ENCODE data around the gene DGKD. TPM values are rescaled to one million over a fixed set of nuclear protein-coding genes. Genes with fewer than 3 reads are reported as not detected.

The DGKD gene
- polyA plus RNA-seq, 4 donors = 23.2 to 30.8 (median 24.4) TPM

- no peak for DNase-seq (ENCODE audit: low read depth in 4 of 4, low spot score in 3 of 4)
These were observed 68.6 kb downstream of the DGKD start for GRCh38 chr2:233422649-233423551.

GRCh38 chr2:233423552-233423860 lies 69.2 kb downstream of the DGKD start:
- no peak for DNase-seq (ENCODE audit: low read depth in 4 of 4, low spot score in 3 of 4)

GRCh38 chr2:233424154-233424951 lies 70.1 kb downstream of the DGKD start:
- no peak for DNase-seq (ENCODE audit: low read depth in 4 of 4, low spot score in 3 of 4)

GRCh38 chr2:233426619-233427342 lies 72.5 kb downstream of the DGKD start:
- DNase-seq (ENCODE audit: low read depth in 4 of 4, low spot score in 3 of 4) = no peak

GRCh38 chr2:233428008-233428407 lies 73.7 kb downstream of the DGKD start:
- no peak for DNase-seq (ENCODE audit: low read depth in 4 of 4, low spot score in 3 of 4)

GRCh38 chr2:233428438-233428837 lies 74.1 kb downstream of the DGKD start:
- no peak for DNase-seq (ENCODE audit: low read depth in 4 of 4, low spot score in 3 of 4)

GRCh38 chr2:233429175-233429897 lies 75.0 kb downstream of the DGKD start:
- no peak for DNase-seq (ENCODE audit: low read depth in 4 of 4, low spot score in 3 of 4)

GRCh38 chr2:233430081-233430480 lies 75.8 kb downstream of the DGKD start:
- no peak for DNase-seq (ENCODE audit: low read depth in 4 of 4, low spot score in 3 of 4)

GRCh38 chr2:233430651-233431050 lies 76.4 kb downstream of the DGKD start:
- DNase-seq (ENCODE audit: low read depth in 4 of 4, low spot score in 3 of 4) = no peak

GRCh38 chr2:233433029-233433428 lies 78.7 kb downstream of the DGKD start:
- no peak for DNase-seq (ENCODE audit: low read depth in 4 of 4, low spot score in 3 of 4)

GRCh38 chr2:233433794-233434193 lies 79.5 kb downstream of the DGKD start:
- DNase-seq (ENCODE audit: low read depth in 4 of 4, low spot score in 3 of 4) = no peak

- no peak for DNase-seq (ENCODE audit: low read depth in 4 of 4, low spot score in 3 of 4)
These were observed 80.5 kb downstream of the DGKD start for GRCh38 chr2:233434666-233435330.

- DNase-seq (ENCODE audit: low read depth in 4 of 4, low spot score in 3 of 4) = no peak
These were observed 81.3 kb downstream of the DGKD start for GRCh38 chr2:233435436-233436190.

GRCh38 chr2:233436191-233436581 lies 81.9 kb downstream of the DGKD start:
- no peak for DNase-seq (ENCODE audit: low read depth in 4 of 4, low spot score in 3 of 4)

- no peak for DNase-seq (ENCODE audit: low read depth in 4 of 4, low spot score in 3 of 4)
These were observed 82.6 kb downstream of the DGKD start for GRCh38 chr2:233436691-233437438.

GRCh38 chr2:233437439-233437955 lies 83.2 kb downstream of the DGKD start:
- no peak for DNase-seq (ENCODE audit: low read depth in 4 of 4, low spot score in 3 of 4)

GRCh38 chr2:233438573-233439147 lies 84.4 kb downstream of the DGKD start:
- DNase-seq (ENCODE audit: low read depth in 4 of 4, low spot score in 3 of 4) = no peak

GRCh38 chr2:233439191-233439590 lies 84.9 kb downstream of the DGKD start:
- DNase-seq (ENCODE audit: low read depth in 4 of 4, low spot score in 3 of 4) = no peak
